K562 (cell line): ENCODE measurements around the gene ZDHHC14. TPM values are rescaled to one million over a fixed set of nuclear protein-coding genes. Genes with fewer than 3 reads are reported as not detected.
A peak's percentile ranks its signal among the peaks of the same experiment; 100 is the strongest.

ENCODE experiments used
- CTBP1 ChIP-seq: fragments of 450-650 bp; IDR thresholded peaks from 2 replicates; pipeline ENCODE4 v1.6.1; 2016; ENCODE audit warnings: borderline replicate concordance
- HDGF ChIP-seq: fragments of 450-650 bp; IDR thresholded peaks from 2 replicates; pipeline ENCODE4 v1.6.1; 2016
- HNRNPLL ChIP-seq: fragments of 200-400 bp; formaldehyde crosslinking; IDR thresholded peaks from 2 replicates; pipeline ENCODE4 v1.6.1; 2017; ENCODE audit warnings: low read length, low read depth, mild to moderate bottlenecking; ENCODE audit not compliant: poor library complexity, severe bottlenecking
- PHB2 ChIP-seq: fragments of 450-650 bp; IDR thresholded peaks from 2 replicates; pipeline ENCODE4 v1.6.1; 2017; ENCODE audit warnings: low read depth
- RBFOX2 ChIP-seq: fragments of 200-400 bp; formaldehyde crosslinking; IDR thresholded peaks from 2 replicates; pipeline ENCODE4 v1.6.1; 2017; ENCODE audit warnings: low read depth, mild to moderate bottlenecking, low read length, moderate library complexity
- RBM39 ChIP-seq: fragments of 200-400 bp; formaldehyde crosslinking; optimal IDR thresholded peaks from 2 replicates; pipeline ENCODE3; 2018; ENCODE audit warnings: low read depth, low read length
- RFX7 ChIP-seq: fragments of 250-450 bp; sonication (Bioruptor Pico); IDR thresholded peaks from 2 replicates; pipeline ENCODE4 v1.5.1; 2021; ENCODE audit warnings: mild to moderate bottlenecking
- SAP30 ChIP-seq: fragments of 200-600 bp; sonication (generic); IDR thresholded peaks from 2 replicates; pipeline ENCODE4 v1.6.1; 2012; ENCODE audit warnings: borderline replicate concordance, low read depth, mild to moderate bottlenecking, moderate library complexity, low read length, control low read depth, inconsistent platforms; ENCODE audit not compliant: insufficient read depth, poor library complexity, severe bottlenecking
- SRF ChIP-seq, 2 experiments: fragments of 250-450, 450-650 bp in 1 of 2; sonication (Bioruptor Pico) in 1 of 2; sonication (generic) in 1 of 2; formaldehyde crosslinking; IDR thresholded peaks; 2 replicates each; pipeline versions ENCODE4 v1.5.0 to v1.5.1; 2020 to 2022; ENCODE audit warnings: mild to moderate bottlenecking in 1 of 2, missing genetic modification reagents in 1 of 2
- STAT5A ChIP-seq: IDR thresholded peaks from 2 replicates; pipeline ENCODE4 v1.6.1; 2012; ENCODE audit warnings: low read length, inconsistent platforms, borderline replicate concordance
- TAF7 ChIP-seq: fragments of 450-650 bp; IDR thresholded peaks from 2 replicates; pipeline ENCODE4 v1.6.1; 2016; ENCODE audit warnings: missing genetic modification characterization, missing compliant biosample characterization
- ZBTB7A ChIP-seq: IDR thresholded peaks from 2 replicates; pipeline ENCODE4 v1.6.1; 2011; ENCODE audit warnings: low read depth, mild to moderate bottlenecking, low read length, moderate library complexity, borderline replicate concordance; ENCODE audit not compliant: control insufficient read depth
- ZKSCAN1 ChIP-seq: fragments of 150-350 bp; IDR thresholded peaks from 2 replicates; pipeline ENCODE4 v1.6.1; 2016; ENCODE audit warnings: low read depth, low read length
- ZKSCAN3 ChIP-seq: fragments of 250-450 bp; sonication (Bioruptor Pico); IDR thresholded peaks from 2 replicates; pipeline ENCODE4 v1.4.0; 2020
- ZKSCAN8 ChIP-seq: fragments of 200-800 bp; sonication (Bioruptor generic); IDR thresholded peaks from 2 replicates; pipeline ENCODE4 v1.6.1; 2016; ENCODE audit warnings: missing genetic modification characterization, missing compliant biosample characterization
- ZNF384 ChIP-seq: IDR thresholded peaks from 2 replicates; pipeline ENCODE4 v1.6.1; 2012; ENCODE audit warnings: low read depth, low read length, improper control_type of control experiment
- polyA plus RNA-seq, 8 experiments: library from polyadenylated mRNA; depleted of rRNA in 4 of 8; stranded (reverse) in 5 of 8; unstranded in 3 of 8; fragments of >200 nt; fragmentation: Nextera tagmentation in 2 of 8; fragmentation: Illumina TruSeq in 1 of 8; extraction: Ambion mirVana in 2 of 8; extraction: Trizol in 1 of 8; gene quantifications; 2 replicates each; pipeline versions ENCODE4 v1.2.1 to v1.2.3, GENCODE V29; 2011 to 2014; ENCODE audit warnings: inconsistent platforms in 1 of 8, missing spikeins in 1 of 8
- total RNA-seq, 7 experiments: library from RNA; depleted of rRNA in 6 of 7; stranded (reverse); fragments of >200 nt in 6 of 7; fragmentation: Illumina TruSeq in 2 of 7; extraction: Trizol in 2 of 7; gene quantifications; 2 replicates each; pipeline versions ENCODE4 v1.2.1 to v1.2.3, GENCODE V29; 2011 to 2021; ENCODE audit warnings: low replicate concordance in 1 of 7
- TF ChIP-seq, protein P1 (sequence below): fragments of 200-800 bp; sonication (Bioruptor generic); IDR thresholded peaks from 2 replicates; pipeline ENCODE4 v1.6.1; 2017; ENCODE audit warnings: missing genetic modification characterization, missing compliant biosample characterization
- TF ChIP-seq, protein P2 (sequence below): fragments of 450-650 bp; formaldehyde crosslinking; IDR thresholded peaks from 2 replicates; pipeline ENCODE4 v1.4.0; 2022; ENCODE audit warnings: mild to moderate bottlenecking, moderate library complexity
- TF ChIP-seq, protein P3 (sequence below), 2 experiments: IDR thresholded peaks; 2 replicates each; pipeline ENCODE4 v1.6.1; 2012; ENCODE audit warnings: improper control_type of control experiment in 2 of 2, low read depth in 2 of 2, low read length in 2 of 2, borderline replicate concordance in 1 of 2
- TF ChIP-seq, protein P4 (sequence below): fragments of 200-800 bp; sonication (Bioruptor generic); IDR thresholded peaks from 2 replicates; pipeline ENCODE4 v1.6.1; 2017; ENCODE audit warnings: missing genetic modification characterization, missing compliant biosample characterization

Gene ZDHHC14
- total and polyA plus RNA-seq, 9 of the 15 experiments (the other 6 are each of a cell fraction or from before 2014, with no cell fraction given): 0.92 to 23.1 (median 13.8) TPM

DNA sequence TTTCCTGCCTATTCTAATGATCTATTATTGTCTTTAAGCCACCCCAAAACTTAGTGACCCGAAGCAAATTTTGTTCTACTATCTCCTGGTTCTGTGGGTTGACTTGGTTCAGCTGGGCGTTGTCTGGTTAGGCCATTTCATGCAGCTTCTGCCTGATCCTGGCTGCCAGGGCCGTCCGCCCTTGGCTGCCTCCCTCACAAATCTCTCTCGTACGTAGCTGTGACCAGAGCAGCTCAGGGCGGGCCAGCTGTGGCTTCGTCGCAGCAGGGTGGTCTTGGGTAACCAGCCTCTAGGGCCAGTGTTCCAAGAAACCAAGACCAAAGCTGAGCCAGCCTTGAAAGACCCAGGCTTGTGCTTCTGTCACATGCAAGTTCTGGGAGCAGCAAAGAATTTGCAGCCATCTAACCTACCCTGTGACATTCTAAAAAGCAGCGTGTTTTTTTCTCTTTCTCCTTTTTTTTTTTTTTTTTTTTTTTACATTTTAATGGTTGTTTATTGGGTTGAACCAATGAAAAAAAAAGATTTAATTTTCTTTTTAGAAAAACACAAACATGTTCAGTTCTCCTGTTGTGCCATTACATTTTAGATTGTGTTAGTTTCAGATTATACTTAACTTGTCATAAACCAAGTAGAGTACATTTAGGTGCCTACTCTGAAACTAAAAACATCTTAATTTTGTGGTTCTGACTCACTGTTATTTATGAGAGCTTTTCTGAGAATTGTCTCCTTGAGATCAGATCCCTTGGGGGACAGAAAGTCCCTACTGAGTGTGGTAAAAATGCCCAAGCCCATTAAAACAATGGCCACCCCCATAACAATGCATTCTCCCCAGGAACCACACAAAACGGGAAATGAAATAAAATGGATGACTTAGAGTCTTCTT, 83.9 kb downstream of the ZDHHC14 start (continued):
- TF ChIP-seq, protein P1, sequence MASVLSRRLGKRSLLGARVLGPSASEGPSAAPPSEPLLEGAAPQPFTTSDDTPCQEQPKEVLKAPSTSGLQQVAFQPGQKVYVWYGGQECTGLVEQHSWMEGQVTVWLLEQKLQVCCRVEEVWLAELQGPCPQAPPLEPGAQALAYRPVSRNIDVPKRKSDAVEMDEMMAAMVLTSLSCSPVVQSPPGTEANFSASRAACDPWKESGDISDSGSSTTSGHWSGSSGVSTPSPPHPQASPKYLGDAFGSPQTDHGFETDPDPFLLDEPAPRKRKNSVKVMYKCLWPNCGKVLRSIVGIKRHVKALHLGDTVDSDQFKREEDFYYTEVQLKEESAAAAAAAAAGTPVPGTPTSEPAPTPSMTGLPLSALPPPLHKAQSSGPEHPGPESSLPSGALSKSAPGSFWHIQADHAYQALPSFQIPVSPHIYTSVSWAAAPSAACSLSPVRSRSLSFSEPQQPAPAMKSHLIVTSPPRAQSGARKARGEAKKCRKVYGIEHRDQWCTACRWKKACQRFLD (CRISPR knock-in tag): 0 out of 2 replicates have a peak, but pooled peaks have one; percentile 37
- TF ChIP-seq, protein P2, sequence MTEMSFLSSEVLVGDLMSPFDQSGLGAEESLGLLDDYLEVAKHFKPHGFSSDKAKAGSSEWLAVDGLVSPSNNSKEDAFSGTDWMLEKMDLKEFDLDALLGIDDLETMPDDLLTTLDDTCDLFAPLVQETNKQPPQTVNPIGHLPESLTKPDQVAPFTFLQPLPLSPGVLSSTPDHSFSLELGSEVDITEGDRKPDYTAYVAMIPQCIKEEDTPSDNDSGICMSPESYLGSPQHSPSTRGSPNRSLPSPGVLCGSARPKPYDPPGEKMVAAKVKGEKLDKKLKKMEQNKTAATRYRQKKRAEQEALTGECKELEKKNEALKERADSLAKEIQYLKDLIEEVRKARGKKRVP (CRISPR knock-in tag): 0 out of 2 replicates have a peak, but pooled peaks have one; percentile 8
- TF ChIP-seq PHB2 (no peak), STAT5A (peak; percentile 47; the same call in 1 of the 2 replicates), ZKSCAN8 (0 out of 2 replicates have a peak, but pooled peaks have one; percentile 38), RBM39 (peak; percentile 30), CTBP1 (peak; percentile 10; the same call in 1 of the 2 replicates), HNRNPLL (no peak), HDGF (no peak), ZKSCAN1 (peak; percentile 55; the same call in 1 of the 2 replicates), ZKSCAN3 (CRISPR knock-in tag) (no peak), SAP30 (no peak), SRF (CRISPR knock-in tag; IDR thresholded peaks at IDR 0.05) (peak in 1 of 2 experiments; percentile 79; a peak in 1 of 4 replicates), TAF7 (no peak), RFX7 (CRISPR knock-in tag) (no peak), RBFOX2 (0 out of 2 replicates have a peak, but pooled peaks have one; percentile 14), ZBTB7A (peak; percentile 56; the same call in 1 of the 2 replicates), ZNF384 (peak; percentile 51)
- TF ChIP-seq, protein P3, sequence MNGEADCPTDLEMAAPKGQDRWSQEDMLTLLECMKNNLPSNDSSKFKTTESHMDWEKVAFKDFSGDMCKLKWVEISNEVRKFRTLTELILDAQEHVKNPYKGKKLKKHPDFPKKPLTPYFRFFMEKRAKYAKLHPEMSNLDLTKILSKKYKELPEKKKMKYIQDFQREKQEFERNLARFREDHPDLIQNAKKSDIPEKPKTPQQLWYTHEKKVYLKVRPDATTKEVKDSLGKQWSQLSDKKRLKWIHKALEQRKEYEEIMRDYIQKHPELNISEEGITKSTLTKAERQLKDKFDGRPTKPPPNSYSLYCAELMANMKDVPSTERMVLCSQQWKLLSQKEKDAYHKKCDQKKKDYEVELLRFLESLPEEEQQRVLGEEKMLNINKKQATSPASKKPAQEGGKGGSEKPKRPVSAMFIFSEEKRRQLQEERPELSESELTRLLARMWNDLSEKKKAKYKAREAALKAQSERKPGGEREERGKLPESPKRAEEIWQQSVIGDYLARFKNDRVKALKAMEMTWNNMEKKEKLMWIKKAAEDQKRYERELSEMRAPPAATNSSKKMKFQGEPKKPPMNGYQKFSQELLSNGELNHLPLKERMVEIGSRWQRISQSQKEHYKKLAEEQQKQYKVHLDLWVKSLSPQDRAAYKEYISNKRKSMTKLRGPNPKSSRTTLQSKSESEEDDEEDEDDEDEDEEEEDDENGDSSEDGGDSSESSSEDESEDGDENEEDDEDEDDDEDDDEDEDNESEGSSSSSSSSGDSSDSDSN (IDR thresholded peaks at IDR 0.05; ENCODE audit: borderline replicate concordance in 1 of 2, low read depth in 2 of 2, low read length in 2 of 2): 0 out of 4 replicates have a peak, but pooled peaks of 1 of the 2 experiments have one; percentile 60
- TF ChIP-seq, protein P4, sequence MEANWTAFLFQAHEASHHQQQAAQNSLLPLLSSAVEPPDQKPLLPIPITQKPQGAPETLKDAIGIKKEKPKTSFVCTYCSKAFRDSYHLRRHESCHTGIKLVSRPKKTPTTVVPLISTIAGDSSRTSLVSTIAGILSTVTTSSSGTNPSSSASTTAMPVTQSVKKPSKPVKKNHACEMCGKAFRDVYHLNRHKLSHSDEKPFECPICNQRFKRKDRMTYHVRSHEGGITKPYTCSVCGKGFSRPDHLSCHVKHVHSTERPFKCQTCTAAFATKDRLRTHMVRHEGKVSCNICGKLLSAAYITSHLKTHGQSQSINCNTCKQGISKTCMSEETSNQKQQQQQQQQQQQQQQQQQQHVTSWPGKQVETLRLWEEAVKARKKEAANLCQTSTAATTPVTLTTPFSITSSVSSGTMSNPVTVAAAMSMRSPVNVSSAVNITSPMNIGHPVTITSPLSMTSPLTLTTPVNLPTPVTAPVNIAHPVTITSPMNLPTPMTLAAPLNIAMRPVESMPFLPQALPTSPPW: 0 out of 2 replicates have a peak, but pooled peaks have one; percentile 2
